HUES48 (cell line): ENCODE measurements around the gene SS18.

ENCODE experiments used
- H3K27ac ChIP-seq: one replicate; pipeline ENCODE4 v1.7.0; 2013; ENCODE audit warnings: low read depth, low read length, inconsistent platforms
- H3K27me3 ChIP-seq: 2 replicates; pipeline ENCODE4 v1.6.1; 2013; ENCODE audit warnings: mild to moderate bottlenecking, low read length; ENCODE audit not compliant: control insufficient read depth, insufficient read depth
- H3K36me3 ChIP-seq: 2 replicates; pipeline ENCODE4 v1.6.1; 2013; ENCODE audit warnings: low read length; ENCODE audit not compliant: control insufficient read depth, insufficient read depth
- H3K4me1 ChIP-seq: 2 replicates; pipeline ENCODE4 v1.6.1; 2013; ENCODE audit warnings: mild to moderate bottlenecking, low read length; ENCODE audit not compliant: control insufficient read depth, insufficient read depth
- H3K4me3 ChIP-seq: 2 replicates; pipeline ENCODE4 v1.5.1; 2013; ENCODE audit warnings: mild to moderate bottlenecking, low read depth, low read length
- H3K9ac ChIP-seq: 2 replicates; pipeline ENCODE4 v1.6.1; 2013; ENCODE audit warnings: mild to moderate bottlenecking, low read depth, low read length, moderate library complexity
- H3K9me3 ChIP-seq: 2 replicates; pipeline ENCODE4 v1.6.1; 2013; ENCODE audit warnings: low read length; ENCODE audit not compliant: control insufficient read depth, insufficient read depth

Gene SS18

GRCh38 chr18:26036635-26037034, 53.8 kb downstream of the SS18 start:
- H3K27ac ChIP-seq = peak overlapping the region; percentile 13
- H3K4me3 ChIP-seq = no peak overlapping the region
- H3K9ac ChIP-seq = no peak overlapping the region
- no peaks in the 10 kb centered on the region for H3K9me3 ChIP-seq
- H3K36me3 ChIP-seq = peaks cover 55% of the 10 kb centered on the region
- no peaks in the 10 kb centered on the region for H3K27me3 ChIP-seq
- peaks cover 25% of the 10 kb centered on the region for H3K4me1 ChIP-seq

- Histone ChIP-seq H3K27ac (peak overlapping the region; percentile 6), H3K4me1 (peaks cover 25% of the 10 kb centered on the region), H3K36me3 (peaks cover 72% of the 10 kb centered on the region), H3K9me3 (no peaks in the 10 kb centered on the region), H3K9ac (no peak overlapping the region), H3K27me3 (no peaks in the 10 kb centered on the region), H3K4me3 (no peak overlapping the region)
Observed at GRCh38 chr18:26034850-26035497, 55.4 kb downstream of the SS18 start.

GRCh38 chr18:26022585-26022984, 67.8 kb downstream of the SS18 start:
- peaks cover 77% of the 10 kb centered on the region for H3K36me3 ChIP-seq

GRCh38 chr18:26021061-26021754, 69.2 kb downstream of the SS18 start:
- H3K36me3 ChIP-seq = peaks cover 79% of the 10 kb centered on the region
- H3K4me3 ChIP-seq = no peak overlapping the region
- no peak overlapping the region for H3K9ac ChIP-seq
- H3K4me1 ChIP-seq = peaks cover 12% of the 10 kb centered on the region
- no peak overlapping the region for H3K27ac ChIP-seq
- H3K9me3 ChIP-seq = no peaks in the 10 kb centered on the region
- no peaks in the 10 kb centered on the region for H3K27me3 ChIP-seq

More at GRCh38 chr18:26022585-26022984, 67.8 kb downstream of the SS18 start:
- H3K4me3 ChIP-seq = no peak overlapping the region
- peaks cover 12% of the 10 kb centered on the region for H3K4me1 ChIP-seq
- H3K9me3 ChIP-seq = no peaks in the 10 kb centered on the region
- H3K27ac ChIP-seq = peak overlapping the region; percentile 76
- H3K27me3 ChIP-seq = no peaks in the 10 kb centered on the region
- H3K9ac ChIP-seq = no peak overlapping the region

GRCh38 chr18:26017929-26018328, 72.5 kb downstream of the SS18 start:
- Histone ChIP-seq H3K9me3 (no peaks in the 10 kb centered on the region), H3K27ac (no peak overlapping the region), H3K4me3 (no peak overlapping the region), H3K36me3 (peaks cover 70% of the 10 kb centered on the region), H3K4me1 (peaks cover 7% of the 10 kb centered on the region), H3K27me3 (no peaks in the 10 kb centered on the region), H3K9ac (no peak overlapping the region)

- no peaks in the 10 kb centered on the region for H3K27me3 ChIP-seq
- no peaks in the 10 kb centered on the region for H3K9me3 ChIP-seq
- no peak overlapping the region for H3K9ac ChIP-seq
- no peak overlapping the region for H3K4me3 ChIP-seq
- no peak overlapping the region for H3K27ac ChIP-seq
- no peaks in the 10 kb centered on the region for H3K4me1 ChIP-seq
- H3K36me3 ChIP-seq = peaks cover 43% of the 10 kb centered on the region
Observed at GRCh38 chr18:26014462-26014861, 76.0 kb downstream of the SS18 start.

GRCh38 chr18:26008619-26009018, 81.8 kb downstream of the SS18 start:
- no peak overlapping the region for H3K9ac ChIP-seq
- no peaks in the 10 kb centered on the region for H3K4me1 ChIP-seq
- peaks cover under 1% of the 10 kb centered on the region; the same call in 1 of the 2 replicates for H3K36me3 ChIP-seq
- no peaks in the 10 kb centered on the region for H3K27me3 ChIP-seq
- H3K9me3 ChIP-seq = no peaks in the 10 kb centered on the region
- no peak overlapping the region for H3K4me3 ChIP-seq
- no peak overlapping the region for H3K27ac ChIP-seq

- H3K9me3 ChIP-seq = no peaks in the 10 kb centered on the region
- no peak overlapping the region for H3K9ac ChIP-seq
- H3K27me3 ChIP-seq = no peaks in the 10 kb centered on the region
- no peaks in the 10 kb centered on the region for H3K4me1 ChIP-seq
- no peaks in the 10 kb centered on the region for H3K36me3 ChIP-seq
- H3K4me3 ChIP-seq = no peak overlapping the region
- H3K27ac ChIP-seq = no peak overlapping the region
Observed at GRCh38 chr18:26008096-26008495, 82.3 kb downstream of the SS18 start.

GRCh38 chr18:26005950-26006349, 84.5 kb downstream of the SS18 start:
- no peak overlapping the region for H3K27ac ChIP-seq
- H3K27me3 ChIP-seq = no peaks in the 10 kb centered on the region
- no peaks in the 10 kb centered on the region for H3K4me1 ChIP-seq
- no peak overlapping the region for H3K4me3 ChIP-seq
- no peak overlapping the region for H3K9ac ChIP-seq
- H3K9me3 ChIP-seq = no peaks in the 10 kb centered on the region
- H3K36me3 ChIP-seq = no peaks in the 10 kb centered on the region

- no peaks in the 10 kb centered on the region for H3K9me3 ChIP-seq
- no peak overlapping the region for H3K9ac ChIP-seq
- no peaks in the 10 kb centered on the region for H3K36me3 ChIP-seq
- no peaks in the 10 kb centered on the region for H3K27me3 ChIP-seq
- H3K27ac ChIP-seq = no peak overlapping the region
- H3K4me3 ChIP-seq = no peak overlapping the region
- no peaks in the 10 kb centered on the region for H3K4me1 ChIP-seq
Observed at GRCh38 chr18:26004832-26005231, 85.6 kb downstream of the SS18 start.

- no peak overlapping the region for H3K27ac ChIP-seq
- H3K4me3 ChIP-seq = no peak overlapping the region
- H3K9ac ChIP-seq = no peak overlapping the region
- no peaks in the 10 kb centered on the region for H3K4me1 ChIP-seq
- no peaks in the 10 kb centered on the region for H3K36me3 ChIP-seq
- no peaks in the 10 kb centered on the region for H3K27me3 ChIP-seq
- no peaks in the 10 kb centered on the region for H3K9me3 ChIP-seq
Observed at GRCh38 chr18:26003817-26004216, 86.6 kb downstream of the SS18 start.
